ENCODE data around the gene ZMYM4.

GRCh38 chr1:35288761-35289160 is 20.3 kb downstream of the ZMYM4 start:
- TF ChIP-seq ZC3H10 (CRISPR knock-in tag; IDR thresholded peaks at IDR 0.05) (no peak), RARB (CRISPR knock-in tag; IDR thresholded peaks at IDR 0.05) (no peak)

Measured in SK-N-SH treated with all-trans-retinoic acid at 6 μM for 48 hours (cell line).